Activated CD8-positive, alpha-beta T cell treated with anti-CD3 and anti-CD28 coated beads, Interleukin-2, amount 10 ng/mL, durations not matched to agents 7 days and 5 days (primary cell): ENCODE measurements around the gene TNRC6C. TPM values are rescaled to one million over a fixed set of nuclear protein-coding genes. Genes with fewer than 3 reads are reported as not detected.
A peak's percentile ranks its signal among the peaks of the same experiment; 100 is the strongest.
"Not testable (repeated sequence)": the region's sequence is repeated elsewhere in the genome, so short reads cannot be mapped to it uniquely, and the experiment has no call there.

Experiments
- ATAC-seq: fragments of 150-1000 bp; cut with Tn5 transposase; one replicate; pipeline ENCODE4 v1.10.0; 2021; ENCODE audit warnings: moderate library complexity
- CTCF ChIA-PET: fragments of 350-600 bp; sonication (Branson Sonifier 250); formaldehyde crosslinking; loops from one replicate; lab custom pipeline; 2021; ENCODE audit warnings: antibody characterized with exemption; lab: Charles Lee
- POLR2A ChIA-PET: fragments of 350-600 bp; sonication (Branson Sonifier 250); formaldehyde crosslinking; loops from one replicate; lab custom pipeline; 2021; ENCODE audit warnings: antibody characterized with exemption; lab: Charles Lee
- DNase-seq: peaks from one replicate; pipeline ENCODE4 v3.0.0-alpha.2; 2020
- H3K27ac Mint-ChIP-seq: one replicate; pipeline ENCODE4 v1.8.0; 2021; ENCODE audit warnings: mild to moderate bottlenecking, mixed read lengths
- H3K27me3 Mint-ChIP-seq: one replicate; pipeline ENCODE4 v1.8.0; 2021; ENCODE audit warnings: low read depth, mixed read lengths
- H3K36me3 Mint-ChIP-seq: one replicate; pipeline ENCODE4 v1.8.0; 2021; ENCODE audit warnings: low read depth, mixed read lengths
- H3K4me1 Mint-ChIP-seq: one replicate; pipeline ENCODE4 v1.8.0; 2021; ENCODE audit warnings: low read depth, mixed read lengths
- H3K4me3 Mint-ChIP-seq: one replicate; pipeline ENCODE4 v1.8.0; 2021; ENCODE audit warnings: mild to moderate bottlenecking, mixed read lengths
- H3K9me3 Mint-ChIP-seq: one replicate; pipeline ENCODE4 v1.8.0; 2022; ENCODE audit warnings: mixed read lengths; ENCODE audit not compliant: insufficient read depth
- total RNA-seq, 2 experiments: library from RNA; stranded (reverse); gene quantifications; one replicate each; pipeline ENCODE4 v1.2.3, GENCODE V29; 2021

The TNRC6C gene
- total RNA-seq, 2 experiments from 2014 or later, result 33.3 to 36.2 TPM

GRCh38 chr17:78072961-78073360 lies 114.5 kb downstream of the TNRC6C start:
- ChIA-PET POLR2A (no interaction called here), CTCF (interaction anchor here (1.8 kb wide), 1 partner anchor 12 kb away, joined by 4 read pairs; no protein-coding TSS in a partner anchor)
- H3K27ac Mint-ChIP-seq, result no peak overlapping the region
- peaks cover 51% of the 10 kb centered on the region for H3K36me3 Mint-ChIP-seq
- DNase-seq (no peak), ATAC-seq (no peak)
- H3K27me3 Mint-ChIP-seq, result no peaks in the 10 kb centered on the region
- H3K9me3 Mint-ChIP-seq, result no peaks in the 10 kb centered on the region
- no peaks in the 10 kb centered on the region for H3K4me1 Mint-ChIP-seq
- no peak overlapping the region for H3K4me3 Mint-ChIP-seq

GRCh38 chr17:78075011-78075410 lies 116.5 kb downstream of the TNRC6C start:
- POLR2A ChIA-PET, result no interaction called here
- Mint-ChIP-seq H3K9me3 (no peaks in the 10 kb centered on the region), H3K27me3 (no peaks in the 10 kb centered on the region), H3K27ac (no peak overlapping the region), H3K4me3 (no peak overlapping the region), H3K4me1 (no peaks in the 10 kb centered on the region), H3K36me3 (peaks cover 54% of the 10 kb centered on the region)
- ATAC-seq, result no peak
- CTCF ChIA-PET, result no interaction called here
- DNase-seq, result no peak

- H3K9me3 Mint-ChIP-seq, result no peaks in the 10 kb centered on the region
- no peaks in the 10 kb centered on the region for H3K4me1 Mint-ChIP-seq
- DNase-seq, result no peak
- ChIA-PET POLR2A (no interaction called here), CTCF (no interaction called here)
- H3K36me3 Mint-ChIP-seq, result peaks cover 51% of the 10 kb centered on the region
- no peaks in the 10 kb centered on the region for H3K27me3 Mint-ChIP-seq
- no peak overlapping the region for H3K4me3 Mint-ChIP-seq
- no peak overlapping the region for H3K27ac Mint-ChIP-seq
- no peak for ATAC-seq
Measured at GRCh38 chr17:78075545-78075944, 117.0 kb downstream of the TNRC6C start.

GRCh38 chr17:78079253-78079652 lies 120.8 kb downstream of the TNRC6C start:
- Mint-ChIP-seq H3K4me1 (peaks cover 5% of the 10 kb centered on the region), H3K27ac (peak overlapping the region; percentile 32), H3K9me3 (no peaks in the 10 kb centered on the region), H3K36me3 (peaks cover 34% of the 10 kb centered on the region), H3K27me3 (no peaks in the 10 kb centered on the region), H3K4me3 (no peak overlapping the region)
- ChIA-PET CTCF (no interaction called here), POLR2A (no interaction called here)
- DNase-seq, result no peak
- ATAC-seq, result no peak

- ChIA-PET POLR2A (no interaction called here), CTCF (no interaction called here)
- no peak overlapping the region for H3K4me3 Mint-ChIP-seq
- peaks cover 5% of the 10 kb centered on the region for H3K4me1 Mint-ChIP-seq
- ATAC-seq (no peak), DNase-seq (no peak)
- no peak overlapping the region for H3K27ac Mint-ChIP-seq
- H3K36me3 Mint-ChIP-seq, result peaks cover 29% of the 10 kb centered on the region
- H3K9me3 Mint-ChIP-seq, result no peaks in the 10 kb centered on the region
- no peaks in the 10 kb centered on the region for H3K27me3 Mint-ChIP-seq
Measured at GRCh38 chr17:78081551-78081950, 123.0 kb downstream of the TNRC6C start.

GRCh38 chr17:78082355-78082872 lies 123.9 kb downstream of the TNRC6C start:
- H3K27ac Mint-ChIP-seq, POLR2A ChIA-PET, H3K27me3 Mint-ChIP-seq, H3K4me3 Mint-ChIP-seq, H3K4me1 Mint-ChIP-seq, ATAC-seq, DNase-seq, H3K9me3 Mint-ChIP-seq: not testable (repeated sequence)
- peaks cover 32% of the 10 kb centered on the region for H3K36me3 Mint-ChIP-seq
- CTCF ChIA-PET, result interaction anchor here (3.2 to 3.5 kb wide), 2 partner anchors 63 to 93 kb away, joined by 28 to 34 read pairs; no protein-coding TSS in a partner anchor

- Mint-ChIP-seq H3K4me3 (no peak overlapping the region), H3K36me3 (peaks cover 31% of the 10 kb centered on the region), H3K4me1 (peaks cover 5% of the 10 kb centered on the region), H3K27ac (no peak overlapping the region), H3K27me3 (no peaks in the 10 kb centered on the region), H3K9me3 (no peaks in the 10 kb centered on the region)
- no peak for ATAC-seq
- ChIA-PET POLR2A (no interaction called here), CTCF (interaction anchor here (2.3 to 3.5 kb wide), 3 partner anchors 13 to 93 kb away, joined by 12 to 34 read pairs (median 28); no protein-coding TSS in a partner anchor)
- DNase-seq, result no peak
Measured at GRCh38 chr17:78082988-78083387, 124.5 kb downstream of the TNRC6C start.

GRCh38 chr17:78086740-78087139 lies 128.2 kb downstream of the TNRC6C start:
- H3K27me3 Mint-ChIP-seq, result no peaks in the 10 kb centered on the region
- ChIA-PET CTCF (interaction anchor here (1.1 to 1.4 kb wide), 2 partner anchors 43 to 68 kb away, joined by 3 read pairs; no protein-coding TSS in a partner anchor), POLR2A (interaction anchor here (1.0 kb wide), 1 partner anchor 39 kb away, joined by 3 read pairs; no protein-coding TSS in a partner anchor)
- peaks cover 33% of the 10 kb centered on the region for H3K36me3 Mint-ChIP-seq
- no peak for ATAC-seq
- no peak overlapping the region for H3K4me3 Mint-ChIP-seq
- no peak overlapping the region for H3K27ac Mint-ChIP-seq
- H3K4me1 Mint-ChIP-seq, result peaks cover 5% of the 10 kb centered on the region
- no peaks in the 10 kb centered on the region for H3K9me3 Mint-ChIP-seq
- DNase-seq, result no peak

- DNase-seq, result no peak
- Mint-ChIP-seq H3K9me3 (no peaks in the 10 kb centered on the region), H3K27ac (no peak overlapping the region), H3K36me3 (peaks cover 45% of the 10 kb centered on the region), H3K4me3 (no peak overlapping the region), H3K4me1 (no peaks in the 10 kb centered on the region), H3K27me3 (no peaks in the 10 kb centered on the region)
- ATAC-seq, result no peak
- ChIA-PET POLR2A (no interaction called here), CTCF (interaction anchor here (0.9 kb wide), 1 partner anchor 162 kb away, joined by 3 read pairs; no protein-coding TSS in a partner anchor)
Measured at GRCh38 chr17:78088529-78088928, 130.0 kb downstream of the TNRC6C start.

GRCh38 chr17:78089576-78090281 lies 131.2 kb downstream of the TNRC6C start:
- ATAC-seq (no peak), DNase-seq (no peak)
- Mint-ChIP-seq H3K27me3 (no peaks in the 10 kb centered on the region), H3K27ac (no peak overlapping the region), H3K9me3 (no peaks in the 10 kb centered on the region), H3K4me1 (no peaks in the 10 kb centered on the region), H3K36me3 (peaks cover 51% of the 10 kb centered on the region), H3K4me3 (no peak overlapping the region)
- CTCF ChIA-PET, result interaction anchor here (0.6 to 1.1 kb wide), 2 partner anchors 88 to 162 kb away, joined by 3 read pairs; no protein-coding TSS in a partner anchor
- POLR2A ChIA-PET, result no interaction called here

- CTCF ChIA-PET, result interaction anchor here (1.4 to 5.4 kb wide), 3 partner anchors 8 to 83 kb away, joined by 5 to 31 read pairs (median 6); no protein-coding TSS in a partner anchor
- Mint-ChIP-seq H3K27me3 (no peaks in the 10 kb centered on the region), H3K4me1 (no peaks in the 10 kb centered on the region), H3K36me3 (peaks cover 54% of the 10 kb centered on the region), H3K9me3 (no peaks in the 10 kb centered on the region), H3K27ac (no peak overlapping the region), H3K4me3 (no peak overlapping the region)
- ATAC-seq (no peak), DNase-seq (no peak)
- POLR2A ChIA-PET, result interaction anchor here (1.2 kb wide), 1 partner anchor 8 kb away, joined by 3 read pairs; no protein-coding TSS in a partner anchor
Measured at GRCh38 chr17:78092794-78093324, 134.4 kb downstream of the TNRC6C start.

GRCh38 chr17:78095035-78095434 lies 136.5 kb downstream of the TNRC6C start:
- Mint-ChIP-seq H3K27ac (no peak overlapping the region), H3K27me3 (no peaks in the 10 kb centered on the region), H3K9me3 (no peaks in the 10 kb centered on the region), H3K36me3 (peaks cover 68% of the 10 kb centered on the region), H3K4me1 (no peaks in the 10 kb centered on the region), H3K4me3 (no peak overlapping the region)
- DNase-seq (no peak), ATAC-seq (no peak)
- POLR2A ChIA-PET, result no interaction called here
- CTCF ChIA-PET, result interaction anchor here (1.2 to 5.4 kb wide), 2 partner anchors 10 to 73 kb away, joined by 3 to 31 read pairs; no protein-coding TSS in a partner anchor
